T-cell (primary cell): Measurements from ENCODE around the gene MED27. TPM values are rescaled to one million over a fixed set of nuclear protein-coding genes. Genes with fewer than 3 reads are reported as not detected.

Experiments used
- ATAC-seq, 4 experiments: fragments of 200-7000 bp in 3 of 4; fragments of 150-1000 bp in 1 of 4; cut with Tn5 transposase; replicated peaks in 1 of 4; 1 replicate in 3 of 4; 2 replicates in 1 of 4; pipeline ENCODE4 v1.10.0; 2021; ENCODE audit warnings: moderate library complexity in 3 of 4, mild to moderate bottlenecking in 2 of 4, moderate number of reproducible peaks in 1 of 4
- CTCF ChIA-PET, 2 donors: fragments of 300-600 bp; sonication (Branson Sonifier 250); formaldehyde crosslinking; loops; one replicate each; lab custom pipeline; 2022; ENCODE audit warnings: antibody characterized with exemption in 2 of 2; lab: Charles Lee
- POLR2A ChIA-PET, 2 donors: fragments of 300-600 bp; sonication (Branson Sonifier 250); formaldehyde crosslinking; loops; one replicate each; lab custom pipeline; 2022; ENCODE audit warnings: antibody characterized with exemption in 2 of 2; lab: Charles Lee
- DNase-seq, 35 experiments: peaks; one replicate each; pipeline versions ENCODE4 v3.0.0 to v3.0.0-alpha.2; 2013 to 2023
- H3K27ac ChIP-seq: one replicate; pipeline ENCODE4 v1.5.1; 2013; ENCODE audit warnings: low read length
- H3K27me3 ChIP-seq, 2 experiments: replicated peaks in 1 of 2; 1 replicate in 1 of 2; 2 replicates in 1 of 2; pipeline versions ENCODE4 v1.6.1 to v1.7.0; 2013; ENCODE audit warnings: low read length in 1 of 2, mixed read lengths in 1 of 2; ENCODE audit not compliant: control insufficient read depth in 2 of 2, insufficient read depth in 2 of 2; ENCODE audit errors: extremely low read depth in 1 of 2
- H3K36me3 ChIP-seq, 2 donors: 1 replicate in 1 of 2; 2 replicates in 1 of 2; pipeline versions ENCODE4 v1.6.1 to v1.7.0; 2013; ENCODE audit warnings: low read length in 1 of 2; ENCODE audit not compliant: control insufficient read depth in 2 of 2, insufficient read depth in 1 of 2; ENCODE audit errors: extremely low read depth in 1 of 2
- H3K4me1 ChIP-seq, 2 experiments: 1 replicate in 1 of 2; 2 replicates in 1 of 2; pipeline versions ENCODE4 v1.6.1 to v1.7.0; 2013; ENCODE audit warnings: low read length in 2 of 2, mixed read lengths in 1 of 2; ENCODE audit not compliant: insufficient read depth in 2 of 2, control insufficient read depth in 1 of 2; ENCODE audit errors: extremely low read depth in 1 of 2
- H3K4me3 ChIP-seq, 2 donors: 1 replicate in 1 of 2; 2 replicates in 1 of 2; pipeline versions ENCODE4 v1.5.1 to v1.7.0; 2013; ENCODE audit warnings: mild to moderate bottlenecking in 2 of 2, low read length in 1 of 2, moderate library complexity in 1 of 2; ENCODE audit not compliant: control insufficient read depth in 1 of 2; ENCODE audit errors: extremely low read depth in 1 of 2
- H3K9me3 ChIP-seq: 2 replicates; pipeline ENCODE4 v1.7.0; 2013
- H3K27ac Mint-ChIP-seq, 2 donors: one replicate each; pipeline ENCODE4 v1.8.0; 2020 to 2021; ENCODE audit warnings: mild to moderate bottlenecking in 2 of 2, mixed read lengths in 2 of 2
- H3K27me3 Mint-ChIP-seq, 2 donors: one replicate each; pipeline ENCODE4 v1.8.0; 2021 to 2022; ENCODE audit warnings: mixed read lengths in 2 of 2
- H3K36me3 Mint-ChIP-seq: one replicate; pipeline ENCODE4 v1.8.0; 2021; ENCODE audit warnings: mixed read lengths
- H3K4me1 Mint-ChIP-seq, 3 donors: one replicate each; pipeline ENCODE4 v1.8.0; 2020 to 2022; ENCODE audit warnings: mixed read lengths in 3 of 3, mild to moderate bottlenecking in 1 of 3
- H3K4me3 Mint-ChIP-seq, 3 donors: one replicate each; pipeline ENCODE4 v1.8.0; 2020 to 2022; ENCODE audit warnings: mild to moderate bottlenecking in 3 of 3, mixed read lengths in 3 of 3, moderate library complexity in 3 of 3
- H3K9me3 Mint-ChIP-seq, 3 donors: one replicate each; pipeline ENCODE4 v1.8.0; 2020 to 2022; ENCODE audit warnings: mixed read lengths in 3 of 3
- WGBS: methylation state at CpG from one replicate; pipeline ENCODE4 v1.1.5; 2013; ENCODE audit warnings: missing lambda C conversion rate; ENCODE audit not compliant: insufficient coverage; 5-methylcytosine and 5-hydroxymethylcytosine counted together
- total RNA-seq, 35 experiments: library from RNA in 6 of 35; stranded (reverse) in 6 of 35; fragments of 120-200 nt in 1 of 35; gene quantifications; one replicate each; pipeline versions ENCODE4 v1.2.1 to v1.2.4 and lab custom pipeline; 2013 to 2026

MED27 gene
- total RNA-seq, 5 donors from 2014 or later (not counting 1 experiment from before 2014, with no cell fraction given), result 15.0 to 26.7 (median 17.6) TPM

DNA sequence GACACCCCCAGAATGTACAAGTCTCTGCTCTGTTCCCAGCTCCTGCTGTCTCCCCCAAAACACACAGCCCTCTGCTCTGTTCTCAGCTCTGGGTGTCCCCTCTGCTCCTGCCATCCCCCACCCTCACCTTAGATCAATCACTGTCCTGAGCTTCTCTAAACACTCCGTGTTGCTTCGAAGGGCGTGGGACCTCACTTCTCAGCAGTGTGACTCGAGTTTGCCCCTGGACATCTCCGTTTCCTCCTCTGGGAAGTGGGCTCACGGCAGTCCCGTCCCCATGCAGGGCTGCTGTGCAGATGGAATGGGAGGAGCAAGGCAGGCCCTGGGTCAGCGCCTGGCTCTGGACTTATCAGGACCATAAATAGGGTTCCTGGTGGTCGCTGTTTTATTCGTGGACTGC is 241.8 kb downstream of the MED27 start:
- Histone ChIP-seq H3K36me3 (no peaks in the 10 kb centered on the region), H3K9me3 (no peaks in the 10 kb centered on the region), H3K4me1 (peaks cover 0 to 28% of the 10 kb centered on the region in 2 experiments), H3K4me3 (no peak overlapping the region), H3K27ac (no peak overlapping the region), H3K27me3 (peaks cover 0 to 50% of the 10 kb centered on the region in 2 experiments)
- no peak for ATAC-seq
- H3K27me3 Mint-ChIP-seq, result peaks cover 7 to 25% of the 10 kb centered on the region in 2 donors
- POLR2A ChIA-PET, result no interaction called here
- DNase-seq, result no peak
- no peak overlapping the region for H3K27ac Mint-ChIP-seq
- no peak overlapping the region for H3K4me3 Mint-ChIP-seq
- no peaks in the 10 kb centered on the region for H3K36me3 Mint-ChIP-seq
- peaks cover 0 to 18% (median 17%) of the 10 kb centered on the region in 3 donors for H3K4me1 Mint-ChIP-seq
- H3K9me3 Mint-ChIP-seq, result peaks cover 0 to 8% (median 3%) of the 10 kb centered on the region in 3 donors
- WGBS, result 69% methylated on average over 10 of the region's 10 CpGs
- CTCF ChIA-PET, result interaction anchor here in 1 of 2 donors (0.6 kb wide), 1 partner anchor 194 kb away, joined by 3 read pairs; no protein-coding TSS in a partner anchor

GRCh38 chr9:131837316-131837715 is 242.4 kb downstream of the MED27 start:
- H3K27me3 Mint-ChIP-seq, result peaks cover 7 to 23% of the 10 kb centered on the region in 2 donors
- Histone ChIP-seq H3K27me3 (peaks cover 0 to 46% of the 10 kb centered on the region in 2 experiments), H3K36me3 (no peaks in the 10 kb centered on the region), H3K4me1 (peaks cover 4 to 28% of the 10 kb centered on the region in 2 experiments), H3K27ac (no peak overlapping the region), H3K4me3 (no peak overlapping the region), H3K9me3 (no peaks in the 10 kb centered on the region)
- CTCF ChIA-PET, result no interaction called here
- H3K9me3 Mint-ChIP-seq, result peaks cover 0 to 8% (median 3%) of the 10 kb centered on the region in 3 donors
- no peak overlapping the region for H3K27ac Mint-ChIP-seq
- H3K4me1 Mint-ChIP-seq, result peaks cover 0 to 23% (median 20%) of the 10 kb centered on the region in 3 donors
- ATAC-seq (no peak), DNase-seq (no peak)
- H3K36me3 Mint-ChIP-seq, result no peaks in the 10 kb centered on the region
- POLR2A ChIA-PET, result no interaction called here
- WGBS, result 73% methylated on average over 10 of the region's 10 CpGs
- H3K4me3 Mint-ChIP-seq, result no peak overlapping the region

DNA sequence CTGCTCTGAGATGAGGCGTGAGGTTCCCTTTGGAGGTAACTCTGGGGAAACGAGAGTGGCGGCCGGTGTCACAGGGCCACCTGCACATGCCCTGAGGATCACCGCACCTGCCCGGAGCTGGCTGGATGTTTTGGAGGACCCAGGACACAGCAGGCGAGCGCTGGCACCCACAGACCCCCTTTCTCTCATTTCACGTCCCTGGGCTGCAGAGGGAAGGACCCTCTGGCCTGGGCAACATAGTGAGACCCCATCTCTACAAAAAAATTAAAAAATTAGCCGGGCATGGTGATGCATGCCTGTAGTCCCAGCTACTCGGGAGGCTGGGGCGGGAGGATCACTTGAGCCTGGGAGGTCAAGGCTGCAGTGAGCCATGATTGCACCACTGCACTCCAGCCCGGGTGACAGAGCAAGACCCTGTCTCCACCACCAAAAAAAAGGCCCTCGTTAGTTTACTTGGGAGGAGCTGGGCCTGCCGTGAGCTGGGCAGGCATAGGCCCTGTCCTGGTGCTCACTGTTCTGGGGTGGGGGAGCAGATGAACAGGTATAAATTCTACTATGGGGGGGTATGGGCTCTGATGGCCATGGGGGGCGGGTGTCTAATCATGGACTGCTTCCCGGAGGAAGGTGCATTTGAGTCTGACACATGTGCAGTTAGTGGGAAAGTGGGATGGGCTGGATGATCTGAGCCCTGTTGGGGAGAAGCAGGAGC is 242.9 kb downstream of the MED27 start:
- ChIA-PET CTCF (no interaction called here), POLR2A (no interaction called here)
- ATAC-seq, result no peak
- peaks cover 7 to 23% of the 10 kb centered on the region in 2 donors for H3K27me3 Mint-ChIP-seq
- peaks cover 0 to 8% (median 3%) of the 10 kb centered on the region in 3 donors for H3K9me3 Mint-ChIP-seq
- no peak for DNase-seq
- Histone ChIP-seq H3K27ac (no peak overlapping the region), H3K36me3 (no peaks in the 10 kb centered on the region), H3K4me3 (no peak overlapping the region), H3K27me3 (peaks cover 0 to 41% of the 10 kb centered on the region in 2 experiments), H3K9me3 (no peaks in the 10 kb centered on the region), H3K4me1 (peaks cover 4 to 28% of the 10 kb centered on the region in 2 experiments)
- H3K36me3 Mint-ChIP-seq, result no peaks in the 10 kb centered on the region
- 89% methylated on average over 12 of the region's 17 CpGs for WGBS
- H3K27ac Mint-ChIP-seq, result peak overlapping the region in 1 of 2 donors; percentile 24
- no peak overlapping the region for H3K4me3 Mint-ChIP-seq
- peaks cover 0 to 24% (median 20%) of the 10 kb centered on the region in 3 donors for H3K4me1 Mint-ChIP-seq

GRCh38 chr9:131836021-131836420 is 243.6 kb downstream of the MED27 start:
- ChIA-PET CTCF (interaction anchor here in 1 of 2 donors (0.7 kb wide), 1 partner anchor 10 kb away, joined by 3 read pairs; no protein-coding TSS in a partner anchor), POLR2A (no interaction called here)
- Mint-ChIP-seq H3K9me3 (peaks cover 0 to 8% (median 3%) of the 10 kb centered on the region in 3 donors), H3K4me1 (peaks cover 0 to 24% (median 20%) of the 10 kb centered on the region in 3 donors), H3K27ac (no peak overlapping the region), H3K4me3 (no peak overlapping the region), H3K27me3 (peaks cover 7 to 23% of the 10 kb centered on the region in 2 donors), H3K36me3 (no peaks in the 10 kb centered on the region)
- Histone ChIP-seq H3K36me3 (no peaks in the 10 kb centered on the region), H3K9me3 (no peaks in the 10 kb centered on the region), H3K27ac (no peak overlapping the region), H3K27me3 (peaks cover 0 to 41% of the 10 kb centered on the region in 2 experiments), H3K4me1 (peaks cover 4 to 28% of the 10 kb centered on the region in 2 experiments), H3K4me3 (no peak overlapping the region)
- WGBS, result 83% methylated on average over 14 of the region's 18 CpGs
- no peak for DNase-seq
- ATAC-seq, result no peak

DNA sequence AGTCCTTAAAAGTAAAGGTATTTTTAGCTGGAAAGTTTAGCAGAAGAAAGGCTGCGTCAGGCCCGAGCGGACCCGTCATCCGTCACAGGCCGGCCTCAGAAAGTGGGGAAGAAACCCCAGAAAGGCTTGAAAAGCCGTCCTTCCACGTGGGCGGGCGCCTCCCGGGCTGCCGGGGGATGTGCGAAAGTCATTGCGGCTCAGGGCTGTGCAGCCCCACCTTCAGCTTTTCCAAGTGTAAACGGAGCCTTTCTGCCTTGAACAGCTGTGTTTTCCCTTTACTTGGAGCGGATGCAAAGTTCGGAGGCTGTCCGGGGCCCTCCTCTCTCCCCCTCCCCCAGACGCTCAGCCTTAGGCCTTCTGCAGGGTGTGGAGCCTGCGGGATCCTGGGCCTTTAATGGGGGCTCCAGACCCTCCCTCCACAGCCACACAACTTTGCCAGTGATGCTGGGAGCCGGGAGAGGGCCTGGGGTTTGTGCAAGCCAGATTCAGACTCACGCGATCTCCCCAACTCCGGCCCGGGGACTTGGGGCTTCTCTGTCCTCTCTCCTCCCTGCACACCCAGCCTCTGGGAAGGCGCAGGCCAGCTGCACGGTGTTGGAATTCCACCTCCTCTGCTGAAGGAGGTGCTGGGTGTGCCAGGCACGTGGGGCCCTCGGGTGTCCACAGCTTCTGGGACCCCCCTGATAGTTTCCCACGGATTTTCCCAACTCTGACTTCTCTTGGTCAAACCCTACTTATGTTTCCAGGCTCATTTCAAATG is 244.3 kb downstream of the MED27 start:
- Mint-ChIP-seq H3K27ac (no peak overlapping the region), H3K4me1 (peaks cover 0 to 21% (median 17%) of the 10 kb centered on the region in 3 donors), H3K9me3 (peaks cover 0 to 8% (median 3%) of the 10 kb centered on the region in 3 donors), H3K36me3 (no peaks in the 10 kb centered on the region), H3K27me3 (peaks cover 7 to 23% of the 10 kb centered on the region in 2 donors), H3K4me3 (no peak overlapping the region)
- ATAC-seq (no peak), DNase-seq (no peak)
- H3K9me3 ChIP-seq, result no peaks in the 10 kb centered on the region
- H3K36me3 ChIP-seq, result no peaks in the 10 kb centered on the region
- WGBS, result 58% methylated on average over 18 of the region's 30 CpGs
- ChIA-PET CTCF (interaction anchor here in 1 of 2 donors (0.7 kb wide), 1 partner anchor 9 kb away, joined by 3 read pairs; no protein-coding TSS in a partner anchor), POLR2A (no interaction called here)
- H3K4me3 ChIP-seq, result no peak overlapping the region
- no peak overlapping the region for H3K27ac ChIP-seq
- peaks cover 0 to 41% of the 10 kb centered on the region in 2 experiments for H3K27me3 ChIP-seq
- peaks cover 4 to 23% of the 10 kb centered on the region in 2 experiments for H3K4me1 ChIP-seq

GRCh38 chr9:131834721-131835120 is 244.9 kb downstream of the MED27 start:
- ATAC-seq (no peak), DNase-seq (no peak)
- H3K4me3 Mint-ChIP-seq, result no peak overlapping the region
- Histone ChIP-seq H3K27ac (no peak overlapping the region), H3K4me3 (no peak overlapping the region), H3K27me3 (peaks cover 0 to 41% of the 10 kb centered on the region in 2 experiments), H3K4me1 (peaks cover 4 to 17% of the 10 kb centered on the region in 2 experiments), H3K36me3 (no peaks in the 10 kb centered on the region), H3K9me3 (no peaks in the 10 kb centered on the region)
- 80% methylated on average over 6 of the region's 15 CpGs for WGBS
- H3K27ac Mint-ChIP-seq, result no peak overlapping the region
- ChIA-PET POLR2A (no interaction called here), CTCF (no interaction called here)
- H3K27me3 Mint-ChIP-seq, result peaks cover 7 to 20% of the 10 kb centered on the region in 2 donors
- H3K36me3 Mint-ChIP-seq, result no peaks in the 10 kb centered on the region
- H3K4me1 Mint-ChIP-seq, result peaks cover 0 to 15% (median 11%) of the 10 kb centered on the region in 3 donors
- H3K9me3 Mint-ChIP-seq, result peaks cover 0 to 8% (median 3%) of the 10 kb centered on the region in 3 donors
